HAP-1 (cell line): ENCODE measurements around the gene NOD2.

Experiments
- DNase-seq, 2 experiments: peaks; one replicate each; pipeline ENCODE4 v3.0.0-alpha.2; 2016 to 2020; ENCODE audit warnings: low spot score in 2 of 2
- H3K27me3 ChIP-seq: fragments of 250-450 bp; sonication (Bioruptor Pico); 2 replicates; pipeline ENCODE4 v1.5.1; 2020; ENCODE audit warnings: low read depth, mild to moderate bottlenecking, moderate library complexity
- H3K36me3 ChIP-seq: fragments of 250-450 bp; sonication (Bioruptor Pico); replicated peaks from 2 replicates; pipeline ENCODE4 v1.5.1; 2020; ENCODE audit warnings: mild to moderate bottlenecking
- H3K4me1 ChIP-seq: fragments of 250-450 bp; sonication (Bioruptor Pico); 2 replicates; pipeline ENCODE4 v1.5.1; 2020; ENCODE audit warnings: mild to moderate bottlenecking
- H3K4me3 ChIP-seq: fragments of 250-450 bp; sonication (Bioruptor Pico); 2 replicates; pipeline ENCODE4 v1.5.1; 2020; ENCODE audit warnings: mild to moderate bottlenecking, moderate library complexity
- H3K9me3 ChIP-seq: fragments of 250-450 bp; sonication (Bioruptor Pico); 2 replicates; pipeline ENCODE4 v1.5.1; 2020; ENCODE audit warnings: mild to moderate bottlenecking, moderate library complexity
- in situ Hi-C: fragments of 300-500 bp; cut with MboI; formaldehyde crosslinking; loops from 3 replicates; pipeline ENCODE4 v1.14.3; 2020; ENCODE audit warnings: low sequenced_read_pairs, inconsistent platforms, mixed read lengths

The NOD2 gene

DNA sequence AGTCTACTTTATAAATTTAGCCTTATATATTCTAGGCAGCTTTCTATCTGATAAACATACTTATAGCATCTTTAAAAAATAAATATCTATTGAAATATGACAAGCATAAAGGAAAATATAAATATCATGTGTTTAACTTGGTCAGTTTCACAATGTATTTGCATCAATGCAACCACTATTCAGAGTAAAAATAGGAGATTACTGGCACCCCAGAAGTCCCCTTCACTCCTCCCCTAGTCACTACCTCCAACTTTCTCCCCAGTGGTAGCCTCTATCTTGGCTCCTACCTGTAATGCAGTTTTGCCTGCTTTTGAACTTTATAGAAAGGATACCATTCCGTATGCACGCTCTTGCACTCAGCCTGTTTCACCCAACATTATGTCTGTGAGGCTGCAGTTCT, 3.2 kb upstream of the NOD2 start:
- in situ Hi-C loops, result no loop called here
- no peak for DNase-seq
- H3K27me3 ChIP-seq, result 0 out of 2 replicates have a peak, but pooled peaks cover 3% of the 10 kb centered on the region

GRCh38 chr16:50692644-50692998, 785 bp upstream of the NOD2 start:
- no peaks in the 10 kb centered on the region for H3K4me1 ChIP-seq
- DNase-seq, result no peak
- H3K4me3 ChIP-seq, result no peak overlapping the region
- H3K9me3 ChIP-seq, result no peaks in the 10 kb centered on the region
- no peaks in the 10 kb centered on the region for H3K36me3 ChIP-seq
- H3K27me3 ChIP-seq, result 0 out of 2 replicates have a peak, but pooled peaks cover 3% of the 10 kb centered on the region
- in situ Hi-C loops, result no loop called here

More for the DNA sequence above, 3.2 kb upstream of the NOD2 start:
- no peaks in the 10 kb centered on the region for H3K36me3 ChIP-seq
- H3K4me1 ChIP-seq, result no peaks in the 10 kb centered on the region
- H3K9me3 ChIP-seq, result no peaks in the 10 kb centered on the region
- H3K4me3 ChIP-seq, result no peak overlapping the region

DNA sequence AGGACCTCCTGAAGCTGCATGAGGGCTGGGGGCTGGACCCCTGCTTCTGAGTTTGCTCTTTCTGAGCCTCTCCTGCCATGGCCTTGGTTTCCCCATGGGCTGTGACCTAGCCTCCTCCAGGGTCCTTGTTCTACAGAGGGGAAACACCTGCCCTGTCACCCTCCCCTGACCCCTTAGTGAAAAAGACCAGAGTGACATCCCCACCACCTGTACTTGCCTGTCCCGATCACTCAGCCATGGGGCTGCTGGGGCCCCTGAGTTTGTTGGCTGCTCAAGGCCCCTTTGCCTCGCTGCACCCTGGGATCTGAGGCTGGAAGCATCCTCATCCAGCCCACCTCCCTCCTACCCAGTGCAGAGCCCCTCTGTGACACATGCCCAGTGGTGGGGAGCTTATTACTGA, 800 bp downstream of the NOD2 start:
- H3K4me3 ChIP-seq, result no peak overlapping the region
- no peaks in the 10 kb centered on the region for H3K36me3 ChIP-seq
- H3K4me1 ChIP-seq, result no peaks in the 10 kb centered on the region
- in situ Hi-C loops, result no loop called here
- H3K27me3 ChIP-seq, result no peaks in the 10 kb centered on the region
- DNase-seq, result no peak
- H3K9me3 ChIP-seq, result no peaks in the 10 kb centered on the region

DNA sequence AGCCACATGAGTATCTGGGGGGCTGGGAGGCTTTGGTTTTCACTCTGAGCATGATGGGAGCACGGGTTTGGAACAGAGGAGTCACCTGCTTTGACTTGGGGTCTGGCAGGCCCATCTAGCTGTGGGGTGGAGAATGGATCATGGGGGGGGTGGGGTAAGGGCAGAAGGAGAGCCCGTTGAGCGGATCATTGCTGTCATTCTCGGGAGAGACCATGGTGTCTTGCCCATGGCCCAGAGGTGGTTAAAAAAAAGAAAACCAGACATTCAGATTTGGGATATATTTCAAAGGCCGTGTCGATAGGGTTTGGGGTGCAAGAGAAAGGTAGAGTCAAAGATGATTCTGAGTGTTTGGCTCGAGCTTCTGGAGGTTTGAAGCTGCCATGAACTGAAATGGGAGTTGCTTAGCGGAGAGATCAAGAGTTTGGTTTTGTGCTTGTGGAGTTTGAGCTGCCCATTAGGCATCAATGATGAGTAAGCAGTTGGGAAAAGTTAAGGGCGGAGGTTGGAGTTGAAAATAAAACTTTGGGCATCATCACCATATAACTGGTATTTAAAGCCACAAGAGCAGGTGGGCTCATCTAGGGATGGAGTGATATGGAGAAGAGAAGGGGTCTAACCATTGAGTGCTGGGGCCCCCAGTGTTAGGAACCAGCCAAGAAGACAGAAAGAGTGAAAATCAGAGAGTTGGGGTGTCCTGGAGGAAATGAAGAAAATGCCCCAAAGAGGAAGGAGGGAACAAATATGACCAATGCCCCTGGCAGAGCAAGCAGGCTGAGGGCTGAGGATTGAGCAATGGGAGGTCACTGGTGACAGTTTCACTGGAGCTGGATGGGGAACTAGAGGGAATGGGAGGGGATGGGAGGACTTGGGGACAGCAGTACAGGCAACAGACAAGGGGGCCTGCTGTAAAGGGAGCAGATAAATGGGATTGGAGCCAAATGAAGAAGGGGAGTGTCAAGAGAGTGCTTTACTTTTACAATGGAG, 1.9 kb downstream of the NOD2 start:
- Histone ChIP-seq H3K9me3 (no peaks in the 10 kb centered on the region), H3K36me3 (no peaks in the 10 kb centered on the region), H3K27me3 (no peaks in the 10 kb centered on the region), H3K4me3 (no peak overlapping the region), H3K4me1 (no peaks in the 10 kb centered on the region)
- in situ Hi-C loops, result no loop called here
- no peak for DNase-seq

DNA sequence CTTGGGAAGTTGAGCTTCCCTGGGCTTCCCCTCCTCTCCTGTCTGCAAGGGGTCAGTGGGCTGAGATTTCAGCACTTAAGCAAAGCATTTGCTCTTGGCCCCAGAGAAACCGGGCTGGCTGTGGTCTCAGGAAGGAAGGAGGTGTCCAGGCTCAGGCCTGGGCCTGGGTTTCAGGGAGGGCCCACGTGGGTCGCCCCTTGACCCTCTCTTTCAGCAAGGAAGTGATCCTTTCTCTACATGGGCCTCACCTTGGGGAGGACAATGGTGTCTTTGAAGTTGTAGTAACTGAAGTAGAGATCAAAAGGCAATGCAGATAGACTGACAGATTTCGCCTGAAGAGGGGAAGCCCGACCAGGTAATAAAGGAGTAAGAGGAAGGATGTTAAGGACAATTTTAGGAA, 2.7 kb downstream of the NOD2 start:
- Histone ChIP-seq H3K36me3 (no peaks in the 10 kb centered on the region), H3K4me1 (no peaks in the 10 kb centered on the region), H3K27me3 (no peaks in the 10 kb centered on the region), H3K4me3 (no peak overlapping the region), H3K9me3 (no peaks in the 10 kb centered on the region)
- in situ Hi-C loops, result no loop called here
- DNase-seq, result no peak

- H3K36me3 ChIP-seq, result no peaks in the 10 kb centered on the region
- H3K9me3 ChIP-seq, result no peaks in the 10 kb centered on the region
- no peaks in the 10 kb centered on the region for H3K27me3 ChIP-seq
- peak in 1 of 2 experiments; percentile 41 for DNase-seq
- no peaks in the 10 kb centered on the region for H3K4me1 ChIP-seq
- H3K4me3 ChIP-seq, result no peak overlapping the region
- in situ Hi-C loops, result no loop called here
Observed at GRCh38 chr16:50696575-50697420, 3.4 kb downstream of the NOD2 start.

DNA sequence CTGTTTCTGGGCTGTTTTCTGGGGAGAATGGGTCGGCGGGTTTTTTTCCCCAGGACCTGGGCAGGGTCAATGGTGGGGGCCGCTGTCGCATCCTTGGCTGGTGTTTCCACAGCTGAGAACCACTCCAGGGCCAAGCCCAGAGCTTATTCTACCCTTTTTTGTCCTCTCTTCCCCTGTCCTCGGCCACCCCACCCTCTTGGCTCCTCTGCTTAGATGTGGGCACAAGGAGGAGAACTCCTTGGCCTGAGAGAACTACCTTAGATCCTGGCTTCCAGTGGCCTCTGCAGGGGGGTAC, 4.0 kb downstream of the NOD2 start:
- in situ Hi-C loops, result no loop called here
- no peak overlapping the region for H3K4me3 ChIP-seq
- H3K27me3 ChIP-seq, result no peaks in the 10 kb centered on the region
- no peaks in the 10 kb centered on the region for H3K4me1 ChIP-seq
- no peaks in the 10 kb centered on the region for H3K36me3 ChIP-seq
- DNase-seq, result no peak
- no peaks in the 10 kb centered on the region for H3K9me3 ChIP-seq

DNA sequence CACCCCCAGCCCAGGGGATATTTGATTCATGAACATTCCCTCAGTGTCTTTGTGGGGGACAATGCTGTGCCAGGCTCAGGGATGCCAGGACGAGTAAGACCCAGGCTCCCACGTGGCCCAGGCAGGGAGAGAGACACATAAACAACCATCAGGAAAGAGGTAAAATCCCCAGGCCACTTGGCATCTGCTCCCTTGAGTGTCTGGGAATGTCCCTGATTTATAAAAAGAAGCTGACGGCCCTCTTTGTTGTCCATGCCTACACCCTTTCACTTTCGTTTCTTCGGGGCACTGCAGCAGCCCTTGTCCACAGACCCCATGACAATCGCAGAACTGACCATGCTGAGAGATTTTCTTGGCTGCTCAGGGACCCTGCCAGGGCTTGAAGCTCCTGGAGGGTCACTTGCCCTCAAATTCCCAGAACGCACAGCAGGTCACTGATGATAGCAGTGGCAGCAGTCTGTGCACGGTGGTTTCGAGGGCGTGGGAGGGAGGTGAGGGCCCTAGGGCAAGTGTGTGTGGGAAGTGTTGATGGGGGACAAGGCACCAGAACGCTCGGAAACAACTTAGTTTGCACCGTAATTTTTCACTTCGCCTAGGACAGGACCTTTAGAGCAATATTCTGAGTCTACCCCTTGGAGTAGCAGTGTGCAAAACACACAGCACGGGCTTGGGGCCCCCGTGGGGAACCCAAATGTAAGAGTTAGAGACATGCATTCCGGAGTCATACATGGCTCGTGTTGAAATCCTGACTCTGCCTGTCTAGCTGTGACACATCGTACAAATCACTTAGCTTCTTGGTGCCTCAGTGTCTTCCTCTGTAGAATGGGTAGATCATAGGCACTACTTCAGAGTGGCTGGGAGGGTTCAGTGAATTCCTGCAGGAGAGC, 4.7 kb downstream of the NOD2 start:
- DNase-seq, result no peak
- Histone ChIP-seq H3K27me3 (no peaks in the 10 kb centered on the region), H3K9me3 (no peaks in the 10 kb centered on the region), H3K36me3 (no peaks in the 10 kb centered on the region), H3K4me1 (no peaks in the 10 kb centered on the region), H3K4me3 (no peak overlapping the region)
- in situ Hi-C loops, result no loop called here

GRCh38 chr16:50699326-50700159, 6.1 kb downstream of the NOD2 start:
- Histone ChIP-seq H3K4me1 (no peaks in the 10 kb centered on the region), H3K9me3 (peaks cover 10% of the 10 kb centered on the region; the same call in 1 of the 2 replicates), H3K36me3 (no peaks in the 10 kb centered on the region), H3K27me3 (no peaks in the 10 kb centered on the region), H3K4me3 (no peak overlapping the region)
- no peak for DNase-seq
- in situ Hi-C loops, result no loop called here

GRCh38 chr16:50702725-50703124, 9.3 kb downstream of the NOD2 start:
- no peaks in the 10 kb centered on the region for H3K4me1 ChIP-seq
- in situ Hi-C loops, result no loop called here
- no peak overlapping the region for H3K4me3 ChIP-seq
- peaks cover 17% of the 10 kb centered on the region; the same call in 1 of the 2 replicates for H3K9me3 ChIP-seq
- no peak for DNase-seq
- no peaks in the 10 kb centered on the region for H3K27me3 ChIP-seq
- no peaks in the 10 kb centered on the region for H3K36me3 ChIP-seq

- no peaks in the 10 kb centered on the region for H3K4me1 ChIP-seq
- H3K27me3 ChIP-seq, result no peaks in the 10 kb centered on the region
- DNase-seq, result no peak
- H3K9me3 ChIP-seq, result peaks cover 17% of the 10 kb centered on the region; the same call in 1 of the 2 replicates
- in situ Hi-C loops, result no loop called here
- H3K36me3 ChIP-seq, result no peaks in the 10 kb centered on the region
- no peak overlapping the region for H3K4me3 ChIP-seq
Observed at GRCh38 chr16:50704245-50704644, 10.8 kb downstream of the NOD2 start.

- Histone ChIP-seq H3K4me3 (no peak overlapping the region), H3K4me1 (no peaks in the 10 kb centered on the region), H3K9me3 (peaks cover 17% of the 10 kb centered on the region; the same call in 1 of the 2 replicates), H3K27me3 (no peaks in the 10 kb centered on the region), H3K36me3 (no peaks in the 10 kb centered on the region)
- no peak for DNase-seq
- in situ Hi-C loops, result no loop called here
Observed at GRCh38 chr16:50705436-50706110, 12.2 kb downstream of the NOD2 start.
